ENCODE results near the gene DENND6A. TPM values are rescaled to one million over a fixed set of nuclear protein-coding genes. Genes with fewer than 3 reads are reported as not detected.
A peak's percentile ranks its signal among the peaks of the same experiment; 100 is the strongest.
"Not testable (repeated sequence)": the region's sequence is repeated elsewhere in the genome, so short reads cannot be mapped to it uniquely, and the experiment has no call there.

The DENND6A gene
- total and polyA plus RNA-seq, 5 experiments from 2014 or later, result 24.2 to 51.0 (median 37.0) TPM

DNA sequence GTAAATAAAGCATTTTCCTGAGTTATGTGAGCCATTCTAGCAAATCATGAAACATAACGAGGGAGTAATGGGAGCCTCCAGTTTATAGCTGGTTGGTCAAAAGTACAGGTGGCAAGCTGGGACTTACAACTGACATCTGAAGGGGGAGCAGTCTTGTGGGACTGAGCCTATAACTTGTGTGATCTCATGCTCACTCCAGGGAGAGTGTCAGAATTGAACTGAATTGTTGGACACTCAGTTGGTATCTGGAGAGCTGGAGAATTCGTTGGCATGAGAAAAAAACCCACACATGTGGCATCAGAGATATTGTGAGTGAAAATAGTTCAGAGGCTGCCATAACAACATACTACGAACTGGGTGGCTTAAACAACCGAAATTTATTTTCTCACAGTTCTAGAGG lies 22.8 kb upstream of the DENND6A start:
- Mint-ChIP-seq H3K36me3 (no peaks in the 10 kb centered on the region), H3K4me3 (no peak overlapping the region), H3K27me3 (no peaks in the 10 kb centered on the region), H3K4me1 (no peaks in the 10 kb centered on the region), H3K27ac (no peak overlapping the region), H3K9me3 (no peaks in the 10 kb centered on the region)
- ATAC-seq (no peak), DNase-seq (no peak)
- POLR2A ChIA-PET, result interaction anchor here (0.7 kb wide), 1 partner anchor 569 kb away, joined by 3 read pairs; no protein-coding TSS in a partner anchor

DNA sequence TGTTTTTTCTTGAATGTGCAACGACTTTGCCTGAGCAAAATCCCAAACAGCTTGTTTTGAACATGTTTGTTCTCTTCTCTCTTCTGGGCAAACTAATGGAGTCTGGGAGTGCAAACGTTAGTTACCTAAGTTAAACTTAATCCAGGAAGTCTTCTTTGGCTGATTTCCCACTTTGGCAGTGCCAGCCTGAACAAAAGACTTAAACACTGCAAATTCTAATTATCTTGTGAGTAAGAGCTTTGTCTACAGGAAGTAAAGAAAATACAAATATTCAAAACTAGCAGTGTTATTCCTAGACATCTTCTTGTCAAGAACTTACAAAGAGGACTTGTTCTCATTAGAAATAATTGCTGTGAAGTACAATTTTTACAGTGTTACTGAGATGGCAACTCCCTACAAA lies 16.7 kb upstream of the DENND6A start:
- no peaks in the 10 kb centered on the region for H3K36me3 Mint-ChIP-seq
- H3K4me1 Mint-ChIP-seq, result peaks cover 0 to 6% (median 6%) of the 10 kb centered on the region in 4 donors
- POLR2A ChIA-PET, result no interaction called here
- ATAC-seq (no peak), DNase-seq (no peak)
- no peaks in the 10 kb centered on the region for H3K9me3 Mint-ChIP-seq
- no peak overlapping the region for H3K27ac Mint-ChIP-seq
- no peak overlapping the region for H3K4me3 Mint-ChIP-seq
- H3K27me3 Mint-ChIP-seq, result no peaks in the 10 kb centered on the region

DNA sequence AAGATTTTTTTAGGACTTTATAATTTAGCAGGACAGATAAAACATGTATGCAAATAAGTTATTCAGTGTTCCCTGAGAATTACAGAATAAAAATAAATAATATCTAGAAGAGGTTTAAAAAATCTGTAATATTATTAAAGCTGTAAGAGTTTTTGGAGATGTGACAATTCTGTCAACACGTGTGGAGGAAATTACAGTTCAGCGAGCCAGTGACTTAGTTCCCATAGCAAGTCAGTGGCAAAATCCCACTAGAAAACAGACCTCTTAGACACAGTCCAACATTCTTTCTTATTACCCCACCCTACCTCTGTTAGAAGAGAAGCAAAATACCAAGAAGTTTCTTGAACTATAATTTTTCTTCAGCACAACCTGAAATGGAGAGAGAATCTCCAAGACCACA lies 16.2 kb upstream of the DENND6A start:
- POLR2A ChIA-PET, result no interaction called here
- no peak overlapping the region for H3K27ac Mint-ChIP-seq
- no peaks in the 10 kb centered on the region for H3K27me3 Mint-ChIP-seq
- no peaks in the 10 kb centered on the region for H3K36me3 Mint-ChIP-seq
- no peak overlapping the region for H3K4me3 Mint-ChIP-seq
- H3K4me1 Mint-ChIP-seq, result peaks cover 0 to 6% (median 6%) of the 10 kb centered on the region in 4 donors
- DNase-seq, result no peak
- ATAC-seq, result no peak
- H3K9me3 Mint-ChIP-seq, result no peaks in the 10 kb centered on the region

DNA sequence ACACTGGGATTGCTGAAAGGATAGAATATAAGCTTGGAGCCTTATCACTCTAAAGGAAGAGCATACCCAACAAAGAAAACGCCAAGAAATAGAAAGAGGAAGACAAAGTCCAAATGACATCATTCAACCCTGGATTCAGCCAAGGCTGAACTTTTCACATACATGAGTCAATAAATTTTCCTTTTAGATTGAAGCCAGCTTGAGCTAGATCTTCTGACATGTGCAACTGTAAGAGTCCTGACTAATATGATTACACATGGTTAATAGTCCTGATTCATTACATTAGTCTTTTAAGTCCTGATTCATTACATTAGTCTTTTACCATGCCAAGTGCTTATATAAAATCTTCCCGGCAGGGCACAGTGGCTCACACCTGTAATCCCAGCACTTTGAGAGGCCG lies 13.6 kb upstream of the DENND6A start:
- Mint-ChIP-seq H3K27ac (no peak overlapping the region), H3K27me3 (no peaks in the 10 kb centered on the region), H3K36me3 (no peaks in the 10 kb centered on the region), H3K9me3 (no peaks in the 10 kb centered on the region), H3K4me3 (no peak overlapping the region), H3K4me1 (peaks cover 0 to 6% (median 6%) of the 10 kb centered on the region in 4 donors)
- POLR2A ChIA-PET, result no interaction called here
- ATAC-seq, result no peak
- no peak for DNase-seq

DNA sequence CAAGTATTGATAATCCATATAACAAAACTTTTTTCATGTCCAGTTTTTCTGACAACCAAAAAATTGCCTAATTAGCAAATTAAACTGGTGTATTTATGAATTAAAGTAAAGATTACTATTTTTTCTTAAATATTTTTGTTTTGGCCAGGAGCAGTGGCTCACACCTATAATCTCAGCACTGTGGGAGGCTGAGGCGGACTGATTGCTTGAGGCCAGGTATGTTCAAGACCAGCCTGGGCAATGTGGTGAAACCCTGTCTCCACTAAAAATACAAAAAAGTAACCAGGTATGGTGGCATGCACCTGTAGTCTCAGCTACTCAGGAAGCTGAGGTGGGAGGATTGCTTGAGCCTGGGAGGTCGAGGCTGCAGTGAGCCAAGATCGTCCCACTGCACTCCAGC lies 12.5 kb upstream of the DENND6A start:
- H3K36me3 Mint-ChIP-seq, H3K27me3 Mint-ChIP-seq, H3K4me1 Mint-ChIP-seq, H3K27ac Mint-ChIP-seq, H3K4me3 Mint-ChIP-seq, ATAC-seq, DNase-seq, POLR2A ChIA-PET, H3K9me3 Mint-ChIP-seq: not testable (repeated sequence)

GRCh38 chr3:57701781-57702180 lies 8.9 kb upstream of the DENND6A start:
- H3K27me3 Mint-ChIP-seq, result no peaks in the 10 kb centered on the region
- no peak for DNase-seq

DNA sequence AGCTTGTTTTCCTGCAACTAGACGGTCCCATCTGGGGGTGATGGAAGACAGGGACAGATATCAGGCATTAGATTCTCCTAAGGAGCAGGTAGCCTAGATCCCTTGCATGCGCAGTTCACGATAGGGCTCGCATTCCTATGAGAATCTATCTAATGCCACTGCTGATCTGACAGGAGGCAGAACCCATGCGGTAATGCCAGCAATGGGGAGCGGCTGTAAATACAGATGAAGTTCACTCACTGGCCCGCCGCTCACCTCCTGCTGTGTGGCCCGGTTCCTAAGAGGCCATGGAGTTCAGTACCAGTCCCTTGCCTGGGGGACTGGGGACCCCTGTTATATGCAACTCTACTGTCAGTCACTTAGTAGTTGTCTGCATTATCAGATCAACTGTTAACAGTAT lies 7.9 kb upstream of the DENND6A start:
- POLR2A ChIA-PET, result no interaction called here
- Mint-ChIP-seq H3K9me3 (no peaks in the 10 kb centered on the region), H3K4me3 (no peak overlapping the region), H3K27ac (no peak overlapping the region), H3K4me1 (no peaks in the 10 kb centered on the region), H3K27me3 (no peaks in the 10 kb centered on the region), H3K36me3 (no peaks in the 10 kb centered on the region)
- DNase-seq (no peak), ATAC-seq (no peak)

More at GRCh38 chr3:57701781-57702180, 8.9 kb upstream of the DENND6A start:
- no peak overlapping the region for H3K27ac Mint-ChIP-seq
- no peaks in the 10 kb centered on the region for H3K9me3 Mint-ChIP-seq
- no peak for ATAC-seq
- no peak overlapping the region for H3K4me3 Mint-ChIP-seq
- POLR2A ChIA-PET, result no interaction called here
- no peaks in the 10 kb centered on the region for H3K36me3 Mint-ChIP-seq
- no peaks in the 10 kb centered on the region for H3K4me1 Mint-ChIP-seq

- POLR2A ChIA-PET, result no interaction called here
- ATAC-seq, result no peak
- no peaks in the 10 kb centered on the region for H3K9me3 Mint-ChIP-seq
These were observed 6.7 kb upstream of the DENND6A start for GRCh38 chr3:57699591-57699990.

GRCh38 chr3:57696801-57697321 lies 4.0 kb upstream of the DENND6A start:
- Mint-ChIP-seq H3K9me3 (no peaks in the 10 kb centered on the region), H3K36me3 (no peaks in the 10 kb centered on the region), H3K27me3 (no peaks in the 10 kb centered on the region), H3K27ac (peak overlapping the region in 2 of 10 donors; percentile 15 to 26), H3K4me3 (no peak overlapping the region), H3K4me1 (peaks cover 0 to 6% (median 3%) of the 10 kb centered on the region in 4 donors)
- DNase-seq (no peak), ATAC-seq (no peak)
- POLR2A ChIA-PET, result interaction anchor here (1.6 kb wide), 1 partner anchor 59 kb away, joined by 3 read pairs; the partner anchor contains the start of gene SLMAP

More at GRCh38 chr3:57699591-57699990, 6.7 kb upstream of the DENND6A start:
- H3K27ac Mint-ChIP-seq, result no peak overlapping the region
- no peak for DNase-seq
- H3K4me1 Mint-ChIP-seq, result no peaks in the 10 kb centered on the region
- no peak overlapping the region for H3K4me3 Mint-ChIP-seq
- H3K36me3 Mint-ChIP-seq, result no peaks in the 10 kb centered on the region
- H3K27me3 Mint-ChIP-seq, result no peaks in the 10 kb centered on the region

DNA sequence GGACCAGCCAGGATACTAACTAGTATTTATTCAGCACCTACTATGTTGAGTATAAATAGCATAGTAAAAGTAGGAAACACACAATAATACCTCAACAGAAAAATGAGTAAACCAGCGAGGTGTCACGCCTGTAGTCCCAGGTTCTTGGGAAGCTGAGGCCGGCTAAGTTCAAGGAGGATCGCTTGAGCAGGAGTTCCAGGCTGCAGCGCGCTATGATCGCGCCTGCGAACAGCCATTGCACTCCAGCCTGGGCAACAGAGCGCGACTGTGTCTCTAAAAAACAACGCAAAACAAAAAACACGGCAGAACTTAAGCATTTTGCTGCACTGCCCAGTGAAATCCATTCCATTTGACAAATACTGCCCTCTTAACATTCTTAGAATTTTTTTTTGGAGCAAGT lies 1.3 kb upstream of the DENND6A start:
- H3K4me1 Mint-ChIP-seq, result peaks cover 10 to 33% (median 24%) of the 10 kb centered on the region in 4 donors
- no peaks in the 10 kb centered on the region for H3K9me3 Mint-ChIP-seq
- DNase-seq (no peak), ATAC-seq (no peak)
- H3K27me3 Mint-ChIP-seq, result no peaks in the 10 kb centered on the region
- POLR2A ChIA-PET, result no interaction called here
- H3K36me3 Mint-ChIP-seq, result peaks cover 0 to 7% (median 0%) of the 10 kb centered on the region in 3 donors
- peak overlapping the region in 8 of 10 donors; percentile 43 to 89 (median 76) for H3K27ac Mint-ChIP-seq
- peak overlapping the region in 9 of 10 donors; percentile 33 to 89 (median 68) for H3K4me3 Mint-ChIP-seq

DNA sequence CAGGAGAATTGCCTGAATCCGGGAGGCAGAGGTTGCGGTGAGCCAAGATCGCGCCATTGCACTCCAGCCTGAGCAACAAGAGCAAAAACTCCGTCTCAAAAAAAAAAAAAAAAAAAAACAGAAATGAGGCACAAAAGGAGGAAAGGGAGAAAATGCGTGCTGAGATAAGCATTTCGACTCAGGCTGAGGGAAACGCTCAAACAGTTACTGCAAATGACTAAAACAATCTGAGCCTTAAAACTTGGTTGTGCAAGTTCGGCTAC lies 813 bp downstream of the DENND6A start:
- POLR2A ChIA-PET, result interaction anchor here (0.7 to 2.3 kb wide), 11 partner anchors 10 to 736 kb away, joined by 3 to 28 read pairs (median 6); partner anchors contain the start of genes ARF4, HTD2, RPP14 and SLMAP
- not testable (repeated sequence) for DNase-seq, H3K27me3 Mint-ChIP-seq, ATAC-seq, H3K9me3 Mint-ChIP-seq
- Mint-ChIP-seq H3K4me1 (peaks cover 19 to 53% (median 40%) of the 10 kb centered on the region in 4 donors), H3K36me3 (peaks cover 0 to 23% (median 0%) of the 10 kb centered on the region in 3 donors), H3K27ac (peak overlapping the region; percentile 84 to 97 (median 92)), H3K4me3 (peak overlapping the region; percentile 85 to 94 (median 89))

DNA sequence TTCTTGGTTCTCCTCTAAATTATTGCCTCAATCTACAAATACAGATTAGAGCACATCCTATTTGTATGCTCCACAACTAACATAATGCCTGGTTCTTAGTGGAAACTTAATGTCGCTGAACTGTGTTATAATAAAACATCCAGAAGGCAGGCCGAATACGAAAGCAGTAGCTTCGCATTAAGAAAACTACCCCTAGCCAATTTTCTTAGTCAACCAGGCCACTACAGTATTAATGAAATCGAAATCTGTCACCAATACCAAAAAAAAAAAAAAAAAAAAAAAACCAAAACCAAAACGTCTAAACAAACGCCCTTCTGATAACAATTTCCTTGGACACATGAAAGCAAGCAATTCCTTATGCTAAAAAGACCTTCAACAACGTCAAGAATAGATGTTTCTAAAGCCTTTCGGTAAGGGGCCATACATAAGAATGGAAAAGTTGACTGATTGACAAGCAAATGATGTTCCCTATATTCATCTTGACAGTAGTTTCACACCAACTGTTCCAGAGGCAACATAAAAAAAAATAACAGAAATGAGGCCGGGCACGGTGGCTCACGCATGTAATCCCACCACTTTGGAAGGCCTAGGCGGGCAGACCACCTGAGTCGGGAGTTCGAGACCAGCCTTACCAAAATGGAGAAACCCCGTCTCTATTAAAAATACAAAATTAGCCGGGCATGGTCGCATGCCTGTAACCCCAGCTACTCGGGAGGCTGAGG lies 1.3 kb downstream of the DENND6A start:
- H3K36me3 Mint-ChIP-seq, result peaks cover 0 to 28% (median 0%) of the 10 kb centered on the region in 3 donors
- H3K4me1 Mint-ChIP-seq, result peaks cover 24 to 58% (median 44%) of the 10 kb centered on the region in 4 donors
- no peaks in the 10 kb centered on the region for H3K9me3 Mint-ChIP-seq
- POLR2A ChIA-PET, result interaction anchor here (0.6 to 2.3 kb wide), 11 partner anchors 10 to 736 kb away, joined by 3 to 28 read pairs (median 6); partner anchors contain the start of genes ARF4, HTD2, RPP14 and SLMAP
- H3K4me3 Mint-ChIP-seq, result peak overlapping the region; percentile 85 to 94 (median 89)
- peak overlapping the region; percentile 84 to 97 (median 92) for H3K27ac Mint-ChIP-seq
- H3K27me3 Mint-ChIP-seq, result no peaks in the 10 kb centered on the region
- ATAC-seq (no peak), DNase-seq (peak in 1 of 10 donors; percentile 19)

- DNase-seq, result no peak
These were observed 3.4 kb downstream of the DENND6A start for GRCh38 chr3:57689367-57690053.

More at GRCh38 chr3:57689367-57690053, 3.4 kb downstream of the DENND6A start:
- POLR2A ChIA-PET, result interaction anchor here (0.9 to 2.2 kb wide), 4 partner anchors 11 to 92 kb away, joined by 4 to 14 read pairs (median 4); partner anchors contain the start of gene ARF4
- no peak for ATAC-seq
- H3K27ac Mint-ChIP-seq, result peak overlapping the region in 8 of 10 donors; percentile 41 to 82 (median 49)
- H3K4me1 Mint-ChIP-seq, result peaks cover 29 to 71% (median 55%) of the 10 kb centered on the region in 4 donors
- no peaks in the 10 kb centered on the region for H3K27me3 Mint-ChIP-seq
- peak overlapping the region; percentile 15 to 94 (median 86) for H3K4me3 Mint-ChIP-seq
- peaks cover 0 to 28% (median 0%) of the 10 kb centered on the region in 3 donors for H3K36me3 Mint-ChIP-seq
- no peaks in the 10 kb centered on the region for H3K9me3 Mint-ChIP-seq

All from naive thymus-derived CD8-positive, alpha-beta T cell (primary cell).